SH-SY5Y (cell line): ENCODE results near the gene ZNF148.

Experiments
- GATA2 ChIP-seq: IDR thresholded peaks from 2 replicates; pipeline ENCODE4 v1.6.1; 2011; ENCODE audit warnings: mild to moderate bottlenecking, low read depth, low read length
- GATA3 ChIP-seq: IDR thresholded peaks from 2 replicates; pipeline ENCODE4 v1.6.1; 2011; ENCODE audit warnings: low read depth, mild to moderate bottlenecking, low read length, moderate library complexity

DNA sequence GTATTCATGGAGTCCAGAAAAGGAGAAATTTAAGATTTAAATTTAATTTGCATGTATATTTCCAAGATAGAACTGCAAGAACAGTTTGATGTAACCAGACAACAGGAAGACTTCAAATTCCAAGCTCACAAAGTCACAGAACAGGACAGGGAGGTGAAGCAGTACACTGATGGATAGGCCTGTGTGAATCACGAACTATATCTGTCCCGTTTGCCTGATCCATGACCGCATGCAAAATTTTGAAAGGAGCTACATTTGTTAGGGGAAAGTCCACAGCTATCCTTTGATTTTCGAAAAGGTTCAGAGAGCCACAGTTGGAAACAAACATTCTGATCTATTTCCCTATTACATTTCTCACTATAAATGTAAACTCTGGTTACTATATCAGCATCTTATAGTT is 83.1 kb downstream of the ZNF148 start:
- TF ChIP-seq GATA3: no peak
- no peak for TF ChIP-seq GATA2
